ENCODE measurements around the gene CORO2A. TPM values are rescaled to one million over a fixed set of nuclear protein-coding genes. Genes with fewer than 3 reads are reported as not detected.
A peak's percentile ranks its signal among the peaks of the same experiment; 100 is the strongest.

The CORO2A gene
- total RNA-seq, 1 donor from 2014 or later: 5.9 TPM

DNA sequence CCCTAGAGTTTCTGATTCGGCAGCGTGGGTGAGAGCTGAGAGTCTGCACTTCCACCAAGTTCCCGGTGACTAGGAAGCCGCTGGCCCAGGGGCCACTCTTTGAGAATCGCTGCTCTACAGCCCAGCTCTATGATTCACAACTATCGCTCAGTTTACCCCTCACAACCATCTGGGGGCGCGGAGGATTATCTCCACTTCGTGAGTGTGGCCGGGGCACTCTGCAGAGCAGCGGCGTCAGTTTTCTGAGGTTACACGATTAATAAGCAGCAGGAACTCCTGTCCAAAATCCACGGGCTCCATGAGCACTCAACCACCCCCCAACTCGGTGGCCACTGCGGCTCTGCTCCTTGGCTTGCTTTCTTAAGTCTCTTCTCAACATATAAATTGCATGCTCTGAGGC, 19.3 kb downstream of the CORO2A start:
- peaks cover 32% of the 10 kb centered on the region for H3K4me1 Mint-ChIP-seq
- no peaks in the 10 kb centered on the region for H3K27me3 Mint-ChIP-seq (ENCODE audit: low read depth)
- no peaks in the 10 kb centered on the region for H3K36me3 Mint-ChIP-seq
- TF ChIP-seq, protein P1, sequence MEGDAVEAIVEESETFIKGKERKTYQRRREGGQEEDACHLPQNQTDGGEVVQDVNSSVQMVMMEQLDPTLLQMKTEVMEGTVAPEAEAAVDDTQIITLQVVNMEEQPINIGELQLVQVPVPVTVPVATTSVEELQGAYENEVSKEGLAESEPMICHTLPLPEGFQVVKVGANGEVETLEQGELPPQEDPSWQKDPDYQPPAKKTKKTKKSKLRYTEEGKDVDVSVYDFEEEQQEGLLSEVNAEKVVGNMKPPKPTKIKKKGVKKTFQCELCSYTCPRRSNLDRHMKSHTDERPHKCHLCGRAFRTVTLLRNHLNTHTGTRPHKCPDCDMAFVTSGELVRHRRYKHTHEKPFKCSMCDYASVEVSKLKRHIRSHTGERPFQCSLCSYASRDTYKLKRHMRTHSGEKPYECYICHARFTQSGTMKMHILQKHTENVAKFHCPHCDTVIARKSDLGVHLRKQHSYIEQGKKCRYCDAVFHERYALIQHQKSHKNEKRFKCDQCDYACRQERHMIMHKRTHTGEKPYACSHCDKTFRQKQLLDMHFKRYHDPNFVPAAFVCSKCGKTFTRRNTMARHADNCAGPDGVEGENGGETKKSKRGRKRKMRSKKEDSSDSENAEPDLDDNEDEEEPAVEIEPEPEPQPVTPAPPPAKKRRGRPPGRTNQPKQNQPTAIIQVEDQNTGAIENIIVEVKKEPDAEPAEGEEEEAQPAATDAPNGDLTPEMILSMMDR (IDR thresholded peaks at IDR 0.05; ENCODE audit: unreplicated experiment): no peak
- H3K27ac Mint-ChIP-seq: no peak overlapping the region
- no peaks in the 10 kb centered on the region for H3K9me3 Mint-ChIP-seq
- no peak for DNase-seq (ENCODE audit: low spot score in 2 of 2, unreplicated experiment in 2 of 2)
- no peak overlapping the region for H3K4me3 Mint-ChIP-seq

DNA sequence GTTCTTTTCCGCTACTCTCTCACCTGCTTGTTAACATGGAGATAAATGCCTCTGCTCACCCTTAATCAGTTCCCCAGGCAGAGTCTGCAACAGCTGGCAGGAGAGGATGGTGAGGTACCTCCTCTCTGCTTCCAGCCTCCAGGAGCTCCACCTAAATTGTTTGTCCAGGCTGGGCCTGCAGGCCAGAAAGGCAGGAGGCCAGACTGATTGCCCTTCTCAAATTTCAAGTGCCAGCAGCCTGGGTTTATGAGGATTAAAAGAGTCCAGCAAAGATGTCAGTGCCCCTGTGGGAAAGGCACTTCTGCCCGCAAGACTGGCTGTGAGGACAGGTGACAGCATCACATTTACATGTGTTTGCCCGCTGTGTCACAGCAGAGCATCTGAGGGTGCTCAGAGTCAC, 19.8 kb downstream of the CORO2A start:
- no peaks in the 10 kb centered on the region for H3K36me3 Mint-ChIP-seq
- H3K4me1 Mint-ChIP-seq: peaks cover 34% of the 10 kb centered on the region
- TF ChIP-seq, protein P1 (IDR thresholded peaks at IDR 0.05; ENCODE audit: unreplicated experiment): no peak
- H3K4me3 Mint-ChIP-seq: no peak overlapping the region
- no peaks in the 10 kb centered on the region for H3K27me3 Mint-ChIP-seq (ENCODE audit: low read depth)
- no peaks in the 10 kb centered on the region for H3K9me3 Mint-ChIP-seq
- DNase-seq (ENCODE audit: low spot score in 2 of 2, unreplicated experiment in 2 of 2): no peak
- peak overlapping the region; percentile 41 for H3K27ac Mint-ChIP-seq

DNA sequence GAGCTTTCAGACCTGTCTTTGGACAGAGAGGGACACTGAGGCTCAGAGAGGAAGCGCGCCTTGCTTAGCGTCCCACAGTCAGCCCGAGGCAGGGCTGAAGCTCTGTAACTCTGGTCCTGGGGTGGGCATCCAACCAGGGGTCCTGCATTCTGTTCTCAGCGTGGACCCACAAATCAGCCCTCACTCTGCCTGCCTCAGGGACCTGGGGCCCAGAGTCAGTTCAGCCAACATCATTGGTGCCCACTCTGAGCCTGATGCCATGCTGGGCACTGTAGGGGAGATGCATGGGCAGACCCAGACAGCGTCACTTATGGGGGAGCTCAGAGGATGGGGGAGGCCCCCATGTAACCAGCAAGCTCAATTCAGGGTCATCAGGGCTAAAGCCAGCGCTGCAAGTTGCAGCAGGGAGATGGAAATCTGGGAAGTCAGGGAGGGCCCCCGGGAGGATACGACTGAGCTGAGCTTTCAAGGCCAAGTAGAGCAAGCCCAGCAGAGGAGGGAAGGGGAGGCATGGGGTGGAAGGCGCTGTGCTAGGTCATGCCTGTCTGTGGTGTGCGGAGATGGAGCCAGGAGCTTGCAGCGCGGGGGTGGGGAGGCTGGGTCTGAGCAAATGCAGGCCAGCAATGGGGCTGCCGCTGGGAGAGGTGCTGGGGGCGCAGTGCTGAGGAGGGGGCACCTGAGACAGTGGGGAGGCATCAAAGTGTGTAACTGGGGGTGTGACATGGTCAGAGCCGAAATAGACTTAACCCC, 21.1 kb downstream of the CORO2A start:
- Mint-ChIP-seq H3K27ac (no peak overlapping the region), H3K36me3 (no peaks in the 10 kb centered on the region), H3K4me3 (no peak overlapping the region), H3K9me3 (no peaks in the 10 kb centered on the region), H3K4me1 (peaks cover 36% of the 10 kb centered on the region), H3K27me3 (ENCODE audit: low read depth) (no peaks in the 10 kb centered on the region)
- TF ChIP-seq, protein P1 (IDR thresholded peaks at IDR 0.05; ENCODE audit: unreplicated experiment): no peak
- DNase-seq (ENCODE audit: low spot score in 2 of 2, unreplicated experiment in 2 of 2): no peak

DNA sequence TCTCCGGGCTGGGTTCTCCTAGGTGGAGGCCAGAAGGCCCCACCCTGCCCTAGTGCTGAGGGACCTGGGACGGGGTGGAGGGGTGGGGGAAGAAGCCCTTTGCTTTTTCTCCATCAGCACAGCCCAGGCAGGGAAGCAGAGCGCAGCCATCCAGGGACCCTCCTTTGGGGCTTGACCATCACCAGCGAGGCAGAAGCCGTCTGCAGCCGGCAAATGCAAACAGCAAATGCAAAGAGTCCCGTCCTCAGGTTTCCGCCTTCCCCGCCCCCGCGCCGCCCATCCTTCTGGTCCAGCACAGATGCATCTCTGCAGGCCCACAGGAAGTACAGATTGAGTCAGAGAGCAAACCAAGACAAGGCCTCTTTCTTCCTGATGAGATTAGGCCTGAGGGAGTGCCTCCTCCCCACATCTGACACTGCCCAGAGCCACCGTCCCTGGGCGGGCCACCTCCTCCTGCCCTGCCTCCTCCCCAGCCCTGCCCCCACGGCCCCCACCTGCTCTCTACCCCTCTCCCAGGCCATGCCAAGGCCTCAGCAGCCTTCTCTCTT, 23.4 kb downstream of the CORO2A start:
- H3K4me3 Mint-ChIP-seq: no peak overlapping the region
- H3K27ac Mint-ChIP-seq: no peak overlapping the region
- no peak for DNase-seq (ENCODE audit: low spot score in 2 of 2, unreplicated experiment in 2 of 2)
- no peaks in the 10 kb centered on the region for H3K27me3 Mint-ChIP-seq (ENCODE audit: low read depth)
- no peaks in the 10 kb centered on the region for H3K9me3 Mint-ChIP-seq
- peaks cover 36% of the 10 kb centered on the region for H3K4me1 Mint-ChIP-seq
- H3K36me3 Mint-ChIP-seq: no peaks in the 10 kb centered on the region
- TF ChIP-seq, protein P1 (IDR thresholded peaks at IDR 0.05; ENCODE audit: unreplicated experiment): no peak

DNA sequence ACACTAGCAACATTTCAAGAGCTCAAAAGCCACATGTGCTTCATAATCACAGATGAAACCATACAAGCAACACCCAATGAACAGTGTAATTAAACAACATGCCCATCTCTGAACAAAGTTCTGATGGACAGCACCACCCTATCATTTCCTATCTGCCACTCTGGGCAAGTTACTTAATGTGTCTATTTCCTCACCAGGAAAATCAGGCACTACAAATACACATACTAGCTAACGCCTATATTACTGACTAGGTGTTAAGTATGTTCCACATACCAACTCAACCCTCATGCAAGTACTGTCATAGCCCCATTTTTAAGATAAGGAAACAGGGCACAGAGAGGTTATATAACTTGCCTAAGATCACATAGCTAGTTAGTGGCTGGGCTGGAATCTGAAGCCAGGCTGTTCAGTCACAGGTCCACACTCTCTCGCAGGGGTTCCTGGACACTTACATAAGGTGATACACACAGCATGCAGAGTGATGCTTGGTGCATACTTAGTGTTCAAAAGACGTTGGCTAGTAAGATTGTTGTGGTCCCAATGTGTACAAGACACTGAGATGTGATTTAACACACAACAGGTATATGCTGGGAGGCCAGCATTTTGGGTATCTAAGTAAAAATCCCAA, 24.2 kb downstream of the CORO2A start:
- H3K4me3 Mint-ChIP-seq: no peak overlapping the region
- H3K27ac Mint-ChIP-seq: no peak overlapping the region
- no peaks in the 10 kb centered on the region for H3K9me3 Mint-ChIP-seq
- DNase-seq (ENCODE audit: low spot score in 2 of 2, unreplicated experiment in 2 of 2): no peak
- H3K4me1 Mint-ChIP-seq: peaks cover 35% of the 10 kb centered on the region
- H3K27me3 Mint-ChIP-seq (ENCODE audit: low read depth): no peaks in the 10 kb centered on the region
- TF ChIP-seq, protein P1 (IDR thresholded peaks at IDR 0.05; ENCODE audit: unreplicated experiment): no peak
- no peaks in the 10 kb centered on the region for H3K36me3 Mint-ChIP-seq

Data from mesothelial cell of epicardium (in vitro differentiated cells).